Endothelial cell of umbilical vein (primary cell): ENCODE measurements around the gene TESPA1. TPM values are rescaled to one million over a fixed set of nuclear protein-coding genes. Genes with fewer than 3 reads are reported as not detected.

Experiments
- BruUV-seq: library from RNA; stranded (reverse); fragments of 400-500 nt; replicated peaks from 2 replicates; lab custom pipeline; 2021; lab: Mats Ljungman, UMichigan
- CTCF ChIA-PET: fragments of 300-600, 350-600 bp; sonication (Branson Sonifier 250); formaldehyde crosslinking; loops from one replicate; lab custom pipeline; 2021; ENCODE audit warnings: antibody characterized with exemption, inconsistent platforms; lab: Charles Lee
- POLR2A ChIA-PET: fragments of 300-600, 350-600 bp; sonication (Branson Sonifier 250); formaldehyde crosslinking; loops from one replicate; lab custom pipeline; 2021; ENCODE audit warnings: antibody characterized with exemption, inconsistent platforms; lab: Charles Lee
- DNase-seq: peaks from one replicate; pipeline ENCODE4 v3.0.0-alpha.2; 2011; ENCODE audit warnings: low read depth, low spot score
- FAIRE-seq: peaks from 2 replicates; lab custom pipeline; 2011; peaks lifted over from hg19 to GRCh38; lab: Jason Lieb, UNC
- H2AFZ ChIP-seq: 2 replicates; pipeline ENCODE4 v1.6.0; 2012; ENCODE audit warnings: low read depth, low read length, control low read depth, inconsistent platforms
- H3K27ac ChIP-seq: 2 replicates; pipeline ENCODE4 v1.5.1; 2011; ENCODE audit warnings: low read depth, mild to moderate bottlenecking, control low read depth, low read length, moderate library complexity; ENCODE audit not compliant: insufficient read depth
- H3K27me3 ChIP-seq, 2 experiments: 2 replicates each; pipeline versions ENCODE4 v1.6.0 to v1.6.1; 2011; ENCODE audit warnings: low read length in 2 of 2, mixed read lengths in 1 of 2; ENCODE audit not compliant: control insufficient read depth in 2 of 2, insufficient read depth in 2 of 2
- H3K36me3 ChIP-seq, 2 experiments: 2 replicates in 1 of 2; 3 replicates in 1 of 2; pipeline ENCODE4 v1.5.1; 2011; ENCODE audit warnings: low read length in 2 of 2, mild to moderate bottlenecking in 1 of 2, moderate library complexity in 1 of 2; ENCODE audit not compliant: control insufficient read depth in 2 of 2, insufficient read depth in 2 of 2; ENCODE audit errors: extremely low read depth in 1 of 2
- H3K4me1 ChIP-seq: 3 replicates; pipeline ENCODE4 v1.5.1; 2011; ENCODE audit warnings: mild to moderate bottlenecking, low read length; ENCODE audit not compliant: control insufficient read depth, insufficient read depth; ENCODE audit errors: extremely low read depth
- H3K4me2 ChIP-seq: 2 replicates; pipeline ENCODE4 v1.6.1; 2011; ENCODE audit warnings: low read length, control low read depth, mixed read lengths; ENCODE audit not compliant: insufficient read depth
- H3K4me3 ChIP-seq, 3 experiments: fragments of 200-600 bp in 1 of 3; sonication (generic), shearing (Covaris generic) in 1 of 3; replicated peaks in 1 of 3; 2 replicates each; pipeline ENCODE4 v1.5.1; 2011 to 2016; ENCODE audit warnings: control low read depth in 3 of 3, low read length in 3 of 3, mild to moderate bottlenecking in 2 of 3, inconsistent platforms in 1 of 3, low read depth in 1 of 3, moderate library complexity in 1 of 3; ENCODE audit not compliant: insufficient read depth in 1 of 3
- H3K79me2 ChIP-seq: 2 replicates; pipeline ENCODE4 v1.6.0; 2012; ENCODE audit warnings: low read length, inconsistent platforms; ENCODE audit not compliant: control insufficient read depth, insufficient read depth
- H3K9ac ChIP-seq: replicated peaks from 2 replicates; pipeline ENCODE3; 2011; ENCODE audit warnings: low read length, control low read depth; ENCODE audit not compliant: insufficient read depth; ENCODE audit errors: extremely low read depth
- H3K9me1 ChIP-seq: replicated peaks from 3 replicates; pipeline ENCODE4 v1.6.0; 2011; ENCODE audit warnings: mild to moderate bottlenecking, low read length; ENCODE audit not compliant: control insufficient read depth, insufficient read depth; ENCODE audit errors: extremely low read depth
- H3K9me3 ChIP-seq: replicated peaks from 2 replicates; pipeline ENCODE4 v1.5.1; 2012; ENCODE audit warnings: low read length, inconsistent platforms; ENCODE audit not compliant: control insufficient read depth, insufficient read depth
- H4K20me1 ChIP-seq: replicated peaks from 2 replicates; pipeline ENCODE3; 2011; ENCODE audit warnings: mild to moderate bottlenecking, low read length; ENCODE audit not compliant: control insufficient read depth, insufficient read depth; ENCODE audit errors: extremely low read depth
- JUN ChIP-seq: IDR thresholded peaks from 2 replicates; pipeline ENCODE4 v1.6.1; 2011; ENCODE audit warnings: borderline replicate concordance, low read depth; ENCODE audit not compliant: insufficient read length, insufficient read depth
- POLR2A ChIP-seq: IDR thresholded peaks from 2 replicates; pipeline ENCODE4 v1.6.1; 2012; ENCODE audit warnings: low read depth, mild to moderate bottlenecking, control low read depth, low read length
- dilution Hi-C: fragments of 300-500 bp; cut with MboI; formaldehyde crosslinking; loops from one replicate; pipeline ENCODE4 v1.15.0; 2019; ENCODE audit warnings: low sequenced_read_pairs; ENCODE audit not compliant: extremely low pct_ligation_motif_present
- intact Hi-C: fragments of 100-400 bp; cut with micrococcal nuclease; formaldehyde crosslinking; loops from one replicate; pipeline ENCODE4 v1.10.0; 2022
- polyA plus RNA-seq, 4 experiments: library from polyadenylated mRNA; depleted of rRNA in 3 of 4; stranded (reverse) in 3 of 4; unstranded in 1 of 4; fragments of >200 nt; gene quantifications; 2 replicates each; pipeline versions ENCODE4 v1.2.1 to v1.2.3, GENCODE V29; 2011 to 2012; ENCODE audit warnings: missing spikeins in 1 of 4
- total RNA-seq: library from RNA; stranded (reverse); gene quantifications from 2 replicates; pipeline ENCODE4 v1.2.3, GENCODE V29; 2021
- TF ChIP-seq, protein P1 (sequence below), 2 donors: IDR thresholded peaks; 1 replicate in 1 of 2; 2 replicates in 1 of 2; pipeline ENCODE4 v1.5.1; 2011; ENCODE audit warnings: low read length in 2 of 2, mild to moderate bottlenecking in 2 of 2, moderate library complexity in 2 of 2, control low read depth in 1 of 2, inconsistent platforms in 1 of 2, low read depth in 1 of 2; ENCODE audit not compliant: insufficient read depth in 1 of 2; ENCODE audit errors: extremely low read depth in 1 of 2

The TESPA1 gene
- total and polyA plus RNA-seq, 2 donors (not counting 3 experiments of a cell fraction or from before 2014, with no cell fraction given): not detected

GRCh38 chr12:54958048-54958658, 26.4 kb downstream of the TESPA1 start:
- intact Hi-C loops: loop anchor here (1.0 to 5.0 kb wide), 6 partner anchors 104 to 361 kb away; partner anchors contain the start of gene MUCL1
- BruUV-seq: no TSS peak
- Histone ChIP-seq H3K36me3 (no peaks in the 10 kb centered on the region), H3K27ac (no peak overlapping the region), H3K79me2 (no peaks in the 10 kb centered on the region), H3K4me1 (no peaks in the 10 kb centered on the region), H3K9ac (no peak overlapping the region), H4K20me1 (no peaks in the 10 kb centered on the region), H3K27me3 (peaks cover 6 to 12% of the 10 kb centered on the region in 2 experiments), H3K4me3 (no peak overlapping the region), H3K4me2 (no peak overlapping the region), H2AFZ (no peak overlapping the region), H3K9me1 (no peaks in the 10 kb centered on the region), H3K9me3 (no peaks in the 10 kb centered on the region)
- ChIA-PET POLR2A (no interaction called here), CTCF (interaction anchor here (0.6 to 7.0 kb wide), 21 partner anchors 11 to 278 kb away, joined by 3 to 136 read pairs (median 4); partner anchors contain the start of gene MUCL1)
- TF ChIP-seq, protein P1, sequence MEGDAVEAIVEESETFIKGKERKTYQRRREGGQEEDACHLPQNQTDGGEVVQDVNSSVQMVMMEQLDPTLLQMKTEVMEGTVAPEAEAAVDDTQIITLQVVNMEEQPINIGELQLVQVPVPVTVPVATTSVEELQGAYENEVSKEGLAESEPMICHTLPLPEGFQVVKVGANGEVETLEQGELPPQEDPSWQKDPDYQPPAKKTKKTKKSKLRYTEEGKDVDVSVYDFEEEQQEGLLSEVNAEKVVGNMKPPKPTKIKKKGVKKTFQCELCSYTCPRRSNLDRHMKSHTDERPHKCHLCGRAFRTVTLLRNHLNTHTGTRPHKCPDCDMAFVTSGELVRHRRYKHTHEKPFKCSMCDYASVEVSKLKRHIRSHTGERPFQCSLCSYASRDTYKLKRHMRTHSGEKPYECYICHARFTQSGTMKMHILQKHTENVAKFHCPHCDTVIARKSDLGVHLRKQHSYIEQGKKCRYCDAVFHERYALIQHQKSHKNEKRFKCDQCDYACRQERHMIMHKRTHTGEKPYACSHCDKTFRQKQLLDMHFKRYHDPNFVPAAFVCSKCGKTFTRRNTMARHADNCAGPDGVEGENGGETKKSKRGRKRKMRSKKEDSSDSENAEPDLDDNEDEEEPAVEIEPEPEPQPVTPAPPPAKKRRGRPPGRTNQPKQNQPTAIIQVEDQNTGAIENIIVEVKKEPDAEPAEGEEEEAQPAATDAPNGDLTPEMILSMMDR (IDR thresholded peaks at IDR 0.05; ENCODE audit: extremely low read depth in 1 of 2, insufficient read depth in 1 of 2, low read depth in 1 of 2, low read length in 2 of 2): peak; percentile 34 to 53
- TF ChIP-seq POLR2A: no peak
- TF ChIP-seq JUN: no peak
- dilution Hi-C loops: no loop called here
- FAIRE-seq (peak; percentile 92), DNase-seq (peak; percentile 70)
